Measurements from ENCODE around the gene AGO3.
"Not testable (repeated sequence)": the region's sequence is repeated elsewhere in the genome, so short reads cannot be mapped to it uniquely, and the experiment has no call there.

Gene AGO3

DNA sequence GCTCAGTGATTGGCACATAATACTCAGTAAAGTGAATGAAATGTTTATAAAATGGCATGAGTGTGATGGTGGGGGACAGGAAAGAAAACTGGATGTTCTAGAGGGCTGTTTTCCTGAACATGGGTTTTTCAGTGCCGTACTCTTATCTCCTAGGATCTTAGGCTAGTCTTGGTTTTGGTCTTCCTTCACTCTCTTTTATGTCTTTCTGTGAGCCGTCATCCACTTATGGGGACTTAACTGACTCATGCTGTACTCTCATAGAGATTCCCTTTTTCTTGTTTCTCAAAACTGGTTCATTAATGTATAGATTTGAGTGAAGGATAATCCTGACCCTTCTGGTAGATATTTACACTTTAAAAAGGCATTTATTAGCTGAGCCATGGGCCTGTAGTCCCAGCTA, 16.6 kb downstream of the AGO3 start:
- Histone ChIP-seq H3K27me3 (ENCODE audit: insufficient read depth, low read length) (no peaks in the 10 kb centered on the region), H3K9ac (ENCODE audit: low read depth, low read length) (no peak overlapping the region), H3K4me1 (ENCODE audit: insufficient read depth, low read length) (peaks cover 9% of the 10 kb centered on the region), H3K27ac (ENCODE audit: low read depth, low read length) (no peak overlapping the region), H3K4me3 (ENCODE audit: low read length) (no peak overlapping the region), H3K9me3 (ENCODE audit: insufficient read depth, low read depth, low read length) (no peaks in the 10 kb centered on the region), H3K36me3 (ENCODE audit: insufficient read depth, low read length) (peaks cover 5% of the 10 kb centered on the region; the same call in 1 of the 2 replicates)
- 93% methylated on average over 2 of the region's 2 CpGs for WGBS

- H3K27ac ChIP-seq (ENCODE audit: low read depth, low read length), result no peak overlapping the region
- no peaks in the 10 kb centered on the region for H3K27me3 ChIP-seq (ENCODE audit: insufficient read depth, low read length)
These were observed 27.7 kb downstream of the AGO3 start for GRCh38 chr1:35958558-35958957.

GRCh38 chr1:35959304-35959703, 28.4 kb downstream of the AGO3 start:
- Histone ChIP-seq H3K9me3 (ENCODE audit: insufficient read depth, low read depth, low read length) (no peaks in the 10 kb centered on the region), H3K9ac (ENCODE audit: low read depth, low read length) (no peak overlapping the region), H3K27ac (ENCODE audit: low read depth, low read length) (no peak overlapping the region), H3K4me1 (ENCODE audit: insufficient read depth, low read length) (no peaks in the 10 kb centered on the region), H3K36me3 (ENCODE audit: insufficient read depth, low read length) (no peaks in the 10 kb centered on the region), H3K27me3 (ENCODE audit: insufficient read depth, low read length) (no peaks in the 10 kb centered on the region), H3K4me3 (ENCODE audit: low read length) (no peak overlapping the region)
- WGBS, result no CpG with 5 or more reads among the region's 3 CpGs

More at GRCh38 chr1:35958558-35958957, 27.7 kb downstream of the AGO3 start:
- 92% methylated on average over 1 of the region's 1 CpG for WGBS
- Histone ChIP-seq H3K4me3 (ENCODE audit: low read length) (no peak overlapping the region), H3K9me3 (ENCODE audit: insufficient read depth, low read depth, low read length) (no peaks in the 10 kb centered on the region), H3K9ac (ENCODE audit: low read depth, low read length) (no peak overlapping the region), H3K36me3 (ENCODE audit: insufficient read depth, low read length) (no peaks in the 10 kb centered on the region), H3K4me1 (ENCODE audit: insufficient read depth, low read length) (no peaks in the 10 kb centered on the region)

GRCh38 chr1:35962952-35963351, 32.0 kb downstream of the AGO3 start:
- Histone ChIP-seq H3K9me3 (ENCODE audit: insufficient read depth, low read depth, low read length) (no peaks in the 10 kb centered on the region), H3K36me3 (ENCODE audit: insufficient read depth, low read length) (peaks cover 6% of the 10 kb centered on the region; the same call in 1 of the 2 replicates), H3K4me3 (ENCODE audit: low read length) (no peak overlapping the region), H3K27me3 (ENCODE audit: insufficient read depth, low read length) (no peaks in the 10 kb centered on the region), H3K4me1 (ENCODE audit: insufficient read depth, low read length) (no peaks in the 10 kb centered on the region), H3K27ac (ENCODE audit: low read depth, low read length) (no peak overlapping the region), H3K9ac (ENCODE audit: low read depth, low read length) (no peak overlapping the region)
- WGBS, result 91% methylated on average over 2 of the region's 2 CpGs

GRCh38 chr1:35964277-35964676, 33.4 kb downstream of the AGO3 start:
- whole genome bisulfite sequencing, result 100% methylated on average over 1 of the region's 1 CpG
- not testable (repeated sequence) for H3K4me1 ChIP-seq (ENCODE audit: insufficient read depth, low read length); H3K27ac ChIP-seq (ENCODE audit: low read depth, low read length); H3K27me3 ChIP-seq (ENCODE audit: insufficient read depth, low read length); H3K9me3 ChIP-seq (ENCODE audit: insufficient read depth, low read depth, low read length); H3K4me3 ChIP-seq (ENCODE audit: low read length); H3K9ac ChIP-seq (ENCODE audit: low read depth, low read length)
- H3K36me3 ChIP-seq (ENCODE audit: insufficient read depth, low read length), result peaks cover 15% of the 10 kb centered on the region

GRCh38 chr1:35968396-35968795, 37.5 kb downstream of the AGO3 start:
- 100% methylated on average over 1 of the region's 1 CpG for WGBS
- H3K27me3 ChIP-seq (ENCODE audit: insufficient read depth, low read length), result no peaks in the 10 kb centered on the region
- peaks cover 45% of the 10 kb centered on the region for H3K36me3 ChIP-seq (ENCODE audit: insufficient read depth, low read length)
- no peaks in the 10 kb centered on the region for H3K4me1 ChIP-seq (ENCODE audit: insufficient read depth, low read length)
- no peak overlapping the region for H3K4me3 ChIP-seq (ENCODE audit: low read length)
- H3K9ac ChIP-seq (ENCODE audit: low read depth, low read length), result no peak overlapping the region
- no peaks in the 10 kb centered on the region for H3K9me3 ChIP-seq (ENCODE audit: insufficient read depth, low read depth, low read length)
- no peak overlapping the region for H3K27ac ChIP-seq (ENCODE audit: low read depth, low read length)

DNA sequence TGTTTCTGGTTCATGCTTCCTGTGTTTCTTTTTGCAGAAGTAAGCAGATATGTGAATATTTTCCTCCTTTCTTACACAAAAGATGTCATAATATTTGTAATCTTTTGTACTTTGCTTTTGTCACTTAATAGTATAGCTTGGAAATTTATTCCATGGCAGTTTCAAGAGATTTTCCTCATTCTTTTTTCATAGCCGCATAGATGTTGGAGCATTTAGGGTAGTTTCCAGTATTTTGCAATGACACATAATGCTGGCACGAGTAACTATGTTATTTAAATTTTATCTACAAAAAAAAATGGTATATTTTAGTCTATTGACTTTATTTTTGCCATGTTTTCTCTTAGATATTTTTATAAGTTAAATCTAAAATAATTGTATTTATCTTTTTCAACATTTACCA, 40.7 kb downstream of the AGO3 start:
- H3K36me3 ChIP-seq (ENCODE audit: insufficient read depth, low read length), result peaks cover 75% of the 10 kb centered on the region
- no peaks in the 10 kb centered on the region for H3K4me1 ChIP-seq (ENCODE audit: insufficient read depth, low read length)
- H3K4me3 ChIP-seq (ENCODE audit: low read length), result no peak overlapping the region
- WGBS, result 100% methylated on average over 1 of the region's 2 CpGs
- H3K27ac ChIP-seq (ENCODE audit: low read depth, low read length), result no peak overlapping the region
- H3K9ac ChIP-seq (ENCODE audit: low read depth, low read length), result no peak overlapping the region
- H3K27me3 ChIP-seq (ENCODE audit: insufficient read depth, low read length), result no peaks in the 10 kb centered on the region
- H3K9me3 ChIP-seq (ENCODE audit: insufficient read depth, low read depth, low read length), result no peaks in the 10 kb centered on the region

DNA sequence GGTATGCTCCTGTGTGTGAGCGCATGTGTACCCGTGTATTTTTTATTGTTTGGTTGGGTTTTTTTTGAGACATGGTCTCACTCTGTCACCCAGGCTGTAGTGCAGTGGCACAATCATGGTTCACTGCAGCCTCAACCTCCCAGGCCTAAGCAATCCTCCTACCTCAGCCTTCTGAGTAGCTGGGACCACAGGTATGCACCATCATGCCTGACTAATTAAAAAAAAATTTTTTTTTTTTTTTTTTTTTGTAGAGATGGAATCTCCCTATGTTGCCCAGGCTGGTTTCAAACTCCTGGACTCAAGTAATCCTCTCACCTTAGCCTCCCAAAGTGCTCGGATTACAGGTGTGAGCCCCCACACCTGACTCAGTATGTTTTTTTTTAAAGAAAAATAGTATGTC, 41.7 kb downstream of the AGO3 start:
- H3K27me3 ChIP-seq (ENCODE audit: insufficient read depth, low read length); H3K9me3 ChIP-seq (ENCODE audit: insufficient read depth, low read depth, low read length); H3K4me1 ChIP-seq (ENCODE audit: insufficient read depth, low read length); H3K27ac ChIP-seq (ENCODE audit: low read depth, low read length); H3K9ac ChIP-seq (ENCODE audit: low read depth, low read length); H3K4me3 ChIP-seq (ENCODE audit: low read length): not testable (repeated sequence)
- peaks cover 73% of the 10 kb centered on the region for H3K36me3 ChIP-seq (ENCODE audit: insufficient read depth, low read length)
- WGBS, result 94% methylated on average over 3 of the region's 3 CpGs

- Histone ChIP-seq H3K27me3 (ENCODE audit: insufficient read depth, low read length) (no peaks in the 10 kb centered on the region), H3K36me3 (ENCODE audit: insufficient read depth, low read length) (peaks cover 50% of the 10 kb centered on the region), H3K9ac (ENCODE audit: low read depth, low read length) (no peak overlapping the region)
These were observed 49.2 kb downstream of the AGO3 start for GRCh38 chr1:35980090-35980489.

DNA sequence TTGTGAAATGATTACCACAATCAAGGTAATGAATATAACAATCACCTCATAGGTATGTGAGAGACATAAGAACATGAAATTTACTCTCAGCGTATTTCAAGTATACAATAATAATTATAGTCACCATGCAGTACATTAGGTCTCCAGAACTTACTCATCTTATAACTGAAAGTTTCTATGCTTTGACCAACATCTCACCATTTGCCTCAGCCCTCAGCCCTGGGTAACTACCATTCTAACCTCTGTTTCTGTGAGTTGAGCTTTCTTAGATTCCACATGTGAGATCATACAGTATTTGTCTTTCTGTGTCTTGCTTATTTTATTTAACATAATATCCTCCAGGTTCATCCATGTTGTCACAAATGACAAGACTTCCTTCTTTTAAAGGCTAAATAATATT, 57.3 kb downstream of the AGO3 start:
- H3K4me3 ChIP-seq (ENCODE audit: low read length), result no peak overlapping the region
- H3K27me3 ChIP-seq (ENCODE audit: insufficient read depth, low read length), result no peaks in the 10 kb centered on the region
- whole genome bisulfite sequencing, result 88% methylated on average over 1 of the region's 1 CpG
- H3K27ac ChIP-seq (ENCODE audit: low read depth, low read length), result no peak overlapping the region
- H3K4me1 ChIP-seq (ENCODE audit: insufficient read depth, low read length), result no peaks in the 10 kb centered on the region
- H3K9ac ChIP-seq (ENCODE audit: low read depth, low read length), result no peak overlapping the region
- H3K9me3 ChIP-seq (ENCODE audit: insufficient read depth, low read depth, low read length), result no peaks in the 10 kb centered on the region
- peaks cover 31% of the 10 kb centered on the region for H3K36me3 ChIP-seq (ENCODE audit: insufficient read depth, low read length)

More at GRCh38 chr1:35980090-35980489, 49.2 kb downstream of the AGO3 start:
- no peaks in the 10 kb centered on the region for H3K9me3 ChIP-seq (ENCODE audit: insufficient read depth, low read depth, low read length)
- H3K4me3 ChIP-seq (ENCODE audit: low read length), result no peak overlapping the region
- H3K4me1 ChIP-seq (ENCODE audit: insufficient read depth, low read length), result no peaks in the 10 kb centered on the region
- no peak overlapping the region for H3K27ac ChIP-seq (ENCODE audit: low read depth, low read length)

- H3K27me3 ChIP-seq (ENCODE audit: insufficient read depth, low read length), result no peaks in the 10 kb centered on the region
- 97% methylated on average over 3 of the region's 3 CpGs for WGBS
These were observed 76.1 kb downstream of the AGO3 start for GRCh38 chr1:36006941-36007500.

DNA sequence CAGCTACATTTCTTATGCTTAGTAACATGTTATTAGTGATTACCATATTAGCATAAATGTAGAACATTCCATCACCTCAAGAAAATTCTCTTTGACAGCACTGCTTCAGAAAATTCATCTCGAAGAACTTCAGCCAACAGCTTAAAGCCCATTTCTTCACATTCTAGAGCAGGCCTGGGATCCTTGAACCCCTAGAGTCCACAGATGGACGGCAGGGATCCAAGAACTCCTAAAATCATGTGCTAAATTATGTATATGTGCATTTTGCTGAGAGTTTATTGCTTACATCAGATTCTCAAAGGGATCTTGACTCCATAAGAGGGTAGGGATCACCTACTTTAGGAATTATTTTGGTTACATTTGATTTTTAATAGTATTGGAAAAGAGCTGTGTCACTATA, 76.8 kb downstream of the AGO3 start:
- Histone ChIP-seq H3K9ac (ENCODE audit: low read depth, low read length) (no peak overlapping the region), H3K27me3 (ENCODE audit: insufficient read depth, low read length) (no peaks in the 10 kb centered on the region), H3K36me3 (ENCODE audit: insufficient read depth, low read length) (peaks cover 24% of the 10 kb centered on the region), H3K27ac (ENCODE audit: low read depth, low read length) (no peak overlapping the region; the same call in 1 of the 2 replicates), H3K4me1 (ENCODE audit: insufficient read depth, low read length) (no peaks in the 10 kb centered on the region), H3K9me3 (ENCODE audit: insufficient read depth, low read depth, low read length) (no peaks in the 10 kb centered on the region), H3K4me3 (ENCODE audit: low read length) (no peak overlapping the region)
- WGBS, result 94% methylated on average over 2 of the region's 2 CpGs

More at GRCh38 chr1:36006941-36007500, 76.1 kb downstream of the AGO3 start:
- H3K4me1 ChIP-seq (ENCODE audit: insufficient read depth, low read length), result no peaks in the 10 kb centered on the region
- peaks cover 21% of the 10 kb centered on the region for H3K36me3 ChIP-seq (ENCODE audit: insufficient read depth, low read length)
- H3K9ac ChIP-seq (ENCODE audit: low read depth, low read length), result no peak overlapping the region
- H3K27ac ChIP-seq (ENCODE audit: low read depth, low read length), result no peak overlapping the region
- no peaks in the 10 kb centered on the region for H3K9me3 ChIP-seq (ENCODE audit: insufficient read depth, low read depth, low read length)
- H3K4me3 ChIP-seq (ENCODE audit: low read length), result no peak overlapping the region
